BLaER1 treated with 17β-estradiol and CSF1 and Interleukin-3, amounts not matched to agents 10 nM and 100 nM (cell line): ENCODE results near the gene PLEKHG1.
A peak's percentile ranks its signal among the peaks of the same experiment; 100 is the strongest.

Experiments used
- H3K27ac ChIP-seq, 11 experiments: shearing (Covaris generic); formaldehyde crosslinking; 2 replicates each; pipeline ENCODE4 v1.8.1; 2022
- H3K27me3 ChIP-seq, 11 experiments: shearing (Covaris generic); formaldehyde crosslinking; 2 replicates each; pipeline ENCODE4 v1.8.1; 2022
- H3K36me3 ChIP-seq, 11 experiments: shearing (Covaris generic); formaldehyde crosslinking; 2 replicates each; pipeline ENCODE4 v1.8.1; 2022
- H3K4me1 ChIP-seq, 10 experiments: shearing (Covaris generic); formaldehyde crosslinking; 2 replicates each; pipeline ENCODE4 v1.8.1; 2022
- H3K4me2 ChIP-seq, 11 experiments: shearing (Covaris generic); formaldehyde crosslinking; 2 replicates each; pipeline ENCODE4 v1.8.1; 2022
- H3K4me3 ChIP-seq, 10 experiments: shearing (Covaris generic); formaldehyde crosslinking; 2 replicates each; pipeline ENCODE4 v1.8.1; 2022
- H3K9ac ChIP-seq, 11 experiments: shearing (Covaris generic); formaldehyde crosslinking; 2 replicates each; pipeline ENCODE4 v1.8.1; 2022
- H3K9me3 ChIP-seq, 11 experiments: shearing (Covaris generic); formaldehyde crosslinking; replicated peaks in 1 of 11; 2 replicates each; pipeline ENCODE4 v1.8.1; 2022
- H4K20me1 ChIP-seq, 11 experiments: shearing (Covaris generic); formaldehyde crosslinking; 2 replicates each; pipeline ENCODE4 v1.8.1; 2022
- Cebpa-rat ChIP-seq, 11 experiments: shearing (Covaris generic); IDR thresholded peaks; 2 replicates each; pipeline ENCODE4 v1.8.1; 2022

PLEKHG1 gene

DNA sequence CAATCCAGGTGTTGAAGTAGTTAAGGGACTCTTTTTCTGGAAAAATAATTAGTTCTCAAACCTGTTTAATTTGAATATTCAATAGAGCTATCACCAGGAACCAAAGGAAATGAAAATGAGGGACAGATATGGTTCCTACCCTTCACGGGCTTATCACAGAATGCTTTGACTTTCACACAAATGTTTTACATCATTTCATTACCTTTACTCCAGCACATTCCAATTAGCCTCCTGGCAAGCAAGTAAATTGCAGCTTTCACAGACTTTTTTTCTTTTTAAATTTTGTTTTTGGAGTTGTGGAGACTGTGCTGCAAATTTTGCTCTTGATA, 35.2 kb downstream of the PLEKHG1 start:
- peaks cover 25 to 38% (median 33%) of the 10 kb centered on the region in 10 experiments for H3K4me1 ChIP-seq
- H3K27ac ChIP-seq = no peak overlapping the region
- peaks cover 0 to 7% (median 0%) of the 10 kb centered on the region in 11 experiments; a peak in 3 of 22 replicates for H4K20me1 ChIP-seq
- H3K9ac ChIP-seq = no peak overlapping the region
- TF ChIP-seq Cebpa-rat (IDR thresholded peaks at IDR 0.05) = no peak
- H3K9me3 ChIP-seq = no peaks in the 10 kb centered on the region
- H3K36me3 ChIP-seq = no peaks in the 10 kb centered on the region
- no peak overlapping the region for H3K4me3 ChIP-seq
- H3K27me3 ChIP-seq = peaks cover 0 to 52% (median 0%) of the 10 kb centered on the region in 11 experiments; a peak in 5 of 22 replicates
- H3K4me2 ChIP-seq = no peak overlapping the region

DNA sequence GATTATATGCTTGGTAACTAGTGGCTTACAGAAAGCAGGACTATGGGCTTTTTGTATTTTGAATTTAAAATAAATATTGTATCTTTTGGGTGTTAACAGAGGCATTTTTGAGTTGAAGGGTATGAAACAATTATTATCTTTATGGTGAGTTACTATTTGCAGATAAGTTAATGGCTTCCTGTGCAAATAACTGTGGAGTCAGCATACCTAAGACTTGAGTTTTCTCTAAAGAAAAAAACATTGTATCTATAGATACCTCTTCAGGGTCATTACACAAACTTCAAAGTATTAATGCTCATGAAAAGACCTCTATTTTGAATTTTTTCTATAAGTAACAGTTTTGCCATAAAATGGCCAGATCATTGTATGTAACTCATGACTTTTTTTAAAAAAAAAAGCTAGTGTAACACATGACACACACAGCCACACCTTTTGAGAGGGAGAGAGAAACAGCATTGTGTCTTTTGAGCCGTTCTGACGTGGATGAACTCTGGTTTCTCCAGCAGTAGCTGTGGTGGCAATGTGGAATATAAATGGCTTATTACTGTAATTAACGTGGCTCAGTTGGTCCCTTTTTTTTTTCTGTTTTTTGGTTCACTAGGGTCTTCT, 36.3 kb downstream of the PLEKHG1 start:
- no peak for TF ChIP-seq Cebpa-rat (IDR thresholded peaks at IDR 0.05)
- Histone ChIP-seq H3K4me2 (no peak overlapping the region), H4K20me1 (peaks cover 0 to 7% (median 0%) of the 10 kb centered on the region in 11 experiments; a peak in 3 of 22 replicates), H3K4me1 (peaks cover 27 to 39% (median 36%) of the 10 kb centered on the region in 10 experiments), H3K4me3 (no peak overlapping the region), H3K27me3 (peaks cover 0 to 41% (median 0%) of the 10 kb centered on the region in 11 experiments; a peak in 4 of 22 replicates), H3K36me3 (no peaks in the 10 kb centered on the region), H3K9me3 (no peaks in the 10 kb centered on the region), H3K9ac (no peak overlapping the region), H3K27ac (no peak overlapping the region)

DNA sequence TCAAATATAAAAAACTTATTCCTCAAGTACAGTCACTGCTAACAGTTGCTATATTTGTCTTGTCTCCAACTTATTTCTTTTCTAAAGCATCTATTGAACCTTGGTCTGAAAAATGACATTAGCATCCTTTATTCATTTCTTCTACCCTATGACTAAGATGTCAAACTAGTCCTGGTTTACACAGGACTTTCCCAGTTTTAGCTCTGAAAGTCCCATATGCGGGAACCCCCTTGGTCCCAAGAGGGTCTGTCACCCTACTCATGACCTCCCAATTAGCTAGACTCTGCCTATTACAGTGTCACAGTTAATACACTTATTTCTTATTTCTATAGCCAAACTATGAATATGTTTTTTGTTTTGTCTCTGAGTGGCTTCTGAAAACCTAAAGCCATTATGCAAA, 37.1 kb downstream of the PLEKHG1 start:
- Histone ChIP-seq H3K27me3 (peaks cover 0 to 33% (median 0%) of the 10 kb centered on the region in 11 experiments; a peak in 3 of 22 replicates), H3K36me3 (no peaks in the 10 kb centered on the region), H3K4me2 (no peak overlapping the region), H3K9ac (no peak overlapping the region), H3K4me3 (no peak overlapping the region), H3K27ac (no peak overlapping the region), H3K4me1 (peaks cover 27 to 40% (median 36%) of the 10 kb centered on the region in 10 experiments), H4K20me1 (peaks cover 0 to 7% (median 0%) of the 10 kb centered on the region in 11 experiments; a peak in 2 of 22 replicates), H3K9me3 (no peaks in the 10 kb centered on the region)
- no peak for TF ChIP-seq Cebpa-rat (IDR thresholded peaks at IDR 0.05)

DNA sequence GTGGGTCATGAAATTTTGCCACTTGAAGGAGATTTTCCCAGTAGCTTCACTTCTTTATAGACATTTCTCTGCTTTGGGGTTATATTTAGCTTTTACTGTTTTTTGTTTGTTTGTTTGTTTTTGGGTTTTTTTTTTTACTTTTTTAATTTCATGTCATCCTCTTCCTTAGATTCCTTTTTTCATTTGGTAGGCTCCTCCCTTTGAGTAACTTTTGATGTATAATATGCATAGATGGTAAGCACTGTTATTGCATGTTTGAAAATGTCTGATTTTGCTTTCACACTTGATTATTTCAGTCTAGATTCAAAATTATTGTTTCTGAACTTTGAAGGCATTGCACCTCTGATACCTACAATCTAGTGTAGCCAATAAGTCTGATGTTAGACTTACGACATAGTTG, 37.6 kb downstream of the PLEKHG1 start:
- H3K9me3 ChIP-seq = no peaks in the 10 kb centered on the region
- TF ChIP-seq Cebpa-rat (IDR thresholded peaks at IDR 0.05) = no peak
- no peak overlapping the region for H3K4me2 ChIP-seq

DNA sequence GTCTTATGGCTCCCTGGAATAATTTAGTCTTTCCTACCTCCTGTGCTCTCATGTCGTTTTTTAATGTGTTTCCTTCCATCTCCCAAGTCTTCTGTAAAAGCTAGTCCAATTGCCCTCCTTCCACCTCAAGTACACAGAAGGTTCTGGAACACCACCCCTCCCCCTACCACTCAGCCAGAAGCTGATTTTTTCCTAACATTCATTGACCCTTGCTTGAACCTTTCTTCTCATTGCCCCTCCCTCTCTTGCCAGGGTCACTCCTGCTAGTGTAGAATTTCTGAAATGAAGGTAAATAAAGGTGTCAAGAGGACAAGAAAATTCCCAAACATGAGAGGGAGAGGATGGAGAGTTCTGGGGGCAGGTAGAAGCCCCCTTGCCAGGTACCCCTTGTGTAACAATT, 38.6 kb downstream of the PLEKHG1 start:
- Histone ChIP-seq H3K4me2 (no peak overlapping the region), H3K9me3 (no peaks in the 10 kb centered on the region), H3K27ac (no peak overlapping the region), H3K36me3 (no peaks in the 10 kb centered on the region), H3K4me1 (peaks cover 14 to 32% (median 24%) of the 10 kb centered on the region in 10 experiments), H3K9ac (no peak overlapping the region), H4K20me1 (peaks cover 0 to 3% (median 0%) of the 10 kb centered on the region in 11 experiments; a peak in 2 of 22 replicates), H3K27me3 (peaks cover 0 to 22% (median 0%) of the 10 kb centered on the region in 11 experiments; a peak in 3 of 22 replicates), H3K4me3 (no peak overlapping the region)
- no peak for TF ChIP-seq Cebpa-rat (IDR thresholded peaks at IDR 0.05)

More for the DNA sequence above, 37.6 kb downstream of the PLEKHG1 start:
- Histone ChIP-seq H3K36me3 (no peaks in the 10 kb centered on the region), H3K4me1 (peaks cover 23 to 40% (median 33%) of the 10 kb centered on the region in 10 experiments), H3K27ac (no peak overlapping the region), H3K27me3 (peaks cover 0 to 28% (median 0%) of the 10 kb centered on the region in 11 experiments; a peak in 3 of 22 replicates), H4K20me1 (peaks cover 0 to 7% (median 0%) of the 10 kb centered on the region in 11 experiments; a peak in 2 of 22 replicates), H3K4me3 (no peak overlapping the region), H3K9ac (no peak overlapping the region)

DNA sequence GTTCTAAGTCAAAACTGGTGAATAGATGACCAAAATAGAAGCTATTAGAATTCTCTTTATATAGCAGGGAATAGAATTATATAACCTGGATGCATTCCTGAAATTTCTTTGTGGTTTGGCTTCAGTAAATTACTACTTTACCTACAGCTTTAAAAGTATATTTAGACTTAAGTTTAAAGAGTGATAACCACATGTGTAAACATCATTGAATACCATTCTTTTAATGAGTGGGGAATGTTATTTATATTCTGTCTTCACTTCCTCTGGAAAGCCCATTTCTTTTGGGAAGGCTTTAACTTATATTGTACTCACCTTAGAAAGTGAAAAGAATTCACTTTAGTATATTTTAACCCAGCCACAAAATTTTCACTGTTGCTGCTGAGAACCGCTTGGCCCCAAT, 39.1 kb downstream of the PLEKHG1 start:
- Histone ChIP-seq H3K27ac (no peak overlapping the region), H3K36me3 (no peaks in the 10 kb centered on the region), H3K9ac (no peak overlapping the region), H4K20me1 (no peaks in the 10 kb centered on the region), H3K4me3 (no peak overlapping the region), H3K9me3 (no peaks in the 10 kb centered on the region), H3K4me1 (peaks cover 9 to 27% (median 20%) of the 10 kb centered on the region in 10 experiments; a peak in 19 of 20 replicates), H3K4me2 (no peak overlapping the region), H3K27me3 (peaks cover 0 to 18% (median 0%) of the 10 kb centered on the region in 11 experiments; a peak in 3 of 22 replicates)
- no peak for TF ChIP-seq Cebpa-rat (IDR thresholded peaks at IDR 0.05)

DNA sequence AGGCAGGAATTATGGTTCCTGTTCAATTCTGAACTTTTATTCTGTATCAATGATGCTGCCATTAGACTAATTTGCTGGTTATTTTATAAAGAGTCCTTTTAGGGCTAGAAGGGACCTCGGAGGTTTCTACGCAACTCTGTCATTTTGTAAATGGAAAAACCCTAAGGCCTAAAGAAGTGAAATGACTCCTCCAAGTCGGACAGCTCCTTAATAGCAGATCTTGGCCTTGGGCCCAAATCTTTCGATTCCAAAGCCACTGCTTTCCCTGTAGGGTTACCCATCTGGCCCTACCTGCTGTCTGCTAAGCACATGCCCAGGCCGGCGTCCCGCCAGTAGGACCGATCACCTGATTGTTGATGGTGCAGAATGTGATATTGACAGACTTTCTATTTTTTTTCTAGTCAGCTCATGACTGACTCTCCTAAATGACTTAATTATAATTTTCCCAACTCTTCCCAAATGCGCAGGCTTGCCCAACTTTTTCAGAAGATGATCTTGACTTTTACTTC, 40.2 kb downstream of the PLEKHG1 start:
- peaks cover 0 to 15% (median 0%) of the 10 kb centered on the region in 11 experiments; a peak in 2 of 22 replicates for H3K27me3 ChIP-seq
- H3K9ac ChIP-seq = no peak overlapping the region
- no peaks in the 10 kb centered on the region for H4K20me1 ChIP-seq
- H3K4me3 ChIP-seq = no peak overlapping the region
- H3K4me1 ChIP-seq = peaks cover 9 to 20% (median 17%) of the 10 kb centered on the region in 10 experiments; a peak in 18 of 20 replicates
- no peak overlapping the region for H3K27ac ChIP-seq
- H3K4me2 ChIP-seq = no peak overlapping the region
- no peaks in the 10 kb centered on the region for H3K9me3 ChIP-seq
- TF ChIP-seq Cebpa-rat (IDR thresholded peaks at IDR 0.05) = no peak
- H3K36me3 ChIP-seq = no peaks in the 10 kb centered on the region

DNA sequence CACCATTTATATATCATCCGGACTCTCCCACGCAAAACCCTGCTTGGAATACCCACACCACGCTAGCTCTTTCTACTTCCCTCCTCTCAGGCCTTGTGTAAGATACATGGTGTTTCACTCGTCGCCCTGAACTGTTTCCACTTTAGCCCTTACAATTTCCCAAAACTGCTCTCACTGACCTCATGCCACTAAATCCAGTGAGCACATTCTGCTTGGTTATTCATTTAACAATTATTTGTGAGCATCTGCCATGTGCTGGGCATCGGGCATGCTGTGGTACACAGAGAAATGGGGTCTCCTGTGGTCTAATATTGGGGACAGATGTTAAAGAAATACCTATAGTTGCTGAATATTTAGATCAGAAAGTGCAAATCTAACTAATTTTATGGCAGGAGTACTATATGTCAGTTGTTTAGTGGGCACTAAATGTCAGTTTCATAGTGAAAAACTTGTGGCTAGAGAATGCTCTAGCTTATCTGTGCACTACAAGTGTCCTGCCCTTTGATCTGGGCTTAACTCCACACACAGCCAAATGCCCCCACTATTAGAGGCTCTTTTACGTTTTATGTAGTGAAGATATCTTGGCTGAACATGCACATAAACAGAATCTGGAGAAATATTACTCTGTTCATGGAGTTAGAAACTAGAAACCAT, 41.0 kb downstream of the PLEKHG1 start:
- Histone ChIP-seq H3K27ac (no peak overlapping the region), H3K9ac (no peak overlapping the region), H3K4me2 (peak overlapping the region in 8 of 11 experiments; percentile 28 to 63 (median 49); a peak in 14 of 22 replicates)

More for the DNA sequence above, 41.0 kb downstream of the PLEKHG1 start:
- Histone ChIP-seq H3K36me3 (no peaks in the 10 kb centered on the region), H3K4me1 (peaks cover 9 to 20% (median 17%) of the 10 kb centered on the region in 10 experiments; a peak in 18 of 20 replicates), H3K4me3 (no peak overlapping the region), H4K20me1 (no peaks in the 10 kb centered on the region), H3K27me3 (peaks cover 0 to 10% (median 0%) of the 10 kb centered on the region in 11 experiments; a peak in 1 of 22 replicates), H3K9me3 (no peaks in the 10 kb centered on the region)
- TF ChIP-seq Cebpa-rat (IDR thresholded peaks at IDR 0.05) = no peak
